Measurements from ENCODE around the gene KIAA0319L. TPM values are rescaled to one million over a fixed set of nuclear protein-coding genes. Genes with fewer than 3 reads are reported as not detected.

The KIAA0319L gene
- total RNA-seq, 2 donors from 2014 or later, result 62.5 to 95.0 TPM

DNA sequence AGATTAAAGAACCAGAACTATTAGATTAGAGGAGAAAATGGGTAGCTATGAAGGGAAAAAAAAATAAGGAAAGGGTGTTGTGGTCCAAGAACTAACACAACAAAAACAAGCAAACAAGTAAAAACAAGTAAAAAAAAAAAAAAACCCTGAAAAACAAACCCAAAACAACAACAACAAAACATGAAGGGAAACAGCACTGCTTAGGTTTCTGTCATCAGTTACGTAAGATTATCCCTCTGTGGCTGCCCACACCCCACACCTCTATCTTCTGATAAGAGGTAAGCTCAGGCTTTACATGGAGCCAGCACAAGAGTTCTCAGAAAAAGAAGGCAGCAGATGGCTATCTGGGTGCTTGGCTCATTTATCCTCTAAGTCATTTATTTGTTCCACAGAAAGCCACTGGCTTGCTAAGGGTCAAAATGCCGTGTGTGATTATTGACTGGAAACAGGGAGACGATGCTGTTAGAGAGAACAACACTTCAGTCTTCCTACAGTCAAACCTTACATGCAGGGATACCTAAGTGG lies 57.5 kb downstream of the KIAA0319L start:
- Histone ChIP-seq H3K27me3 (no peaks in the 10 kb centered on the region), H3K27ac (no peak overlapping the region), H3K9me3 (no peaks in the 10 kb centered on the region), H3K4me3 (no peak overlapping the region), H3K36me3 (no peaks in the 10 kb centered on the region), H3K4me1 (peaks cover 0 to 20% of the 10 kb centered on the region in 2 donors)
- TF ChIP-seq, protein P1, sequence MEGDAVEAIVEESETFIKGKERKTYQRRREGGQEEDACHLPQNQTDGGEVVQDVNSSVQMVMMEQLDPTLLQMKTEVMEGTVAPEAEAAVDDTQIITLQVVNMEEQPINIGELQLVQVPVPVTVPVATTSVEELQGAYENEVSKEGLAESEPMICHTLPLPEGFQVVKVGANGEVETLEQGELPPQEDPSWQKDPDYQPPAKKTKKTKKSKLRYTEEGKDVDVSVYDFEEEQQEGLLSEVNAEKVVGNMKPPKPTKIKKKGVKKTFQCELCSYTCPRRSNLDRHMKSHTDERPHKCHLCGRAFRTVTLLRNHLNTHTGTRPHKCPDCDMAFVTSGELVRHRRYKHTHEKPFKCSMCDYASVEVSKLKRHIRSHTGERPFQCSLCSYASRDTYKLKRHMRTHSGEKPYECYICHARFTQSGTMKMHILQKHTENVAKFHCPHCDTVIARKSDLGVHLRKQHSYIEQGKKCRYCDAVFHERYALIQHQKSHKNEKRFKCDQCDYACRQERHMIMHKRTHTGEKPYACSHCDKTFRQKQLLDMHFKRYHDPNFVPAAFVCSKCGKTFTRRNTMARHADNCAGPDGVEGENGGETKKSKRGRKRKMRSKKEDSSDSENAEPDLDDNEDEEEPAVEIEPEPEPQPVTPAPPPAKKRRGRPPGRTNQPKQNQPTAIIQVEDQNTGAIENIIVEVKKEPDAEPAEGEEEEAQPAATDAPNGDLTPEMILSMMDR (IDR thresholded peaks at IDR 0.05), result no peak
- DNase-seq (ENCODE audit: low spot score), result no peak

DNA sequence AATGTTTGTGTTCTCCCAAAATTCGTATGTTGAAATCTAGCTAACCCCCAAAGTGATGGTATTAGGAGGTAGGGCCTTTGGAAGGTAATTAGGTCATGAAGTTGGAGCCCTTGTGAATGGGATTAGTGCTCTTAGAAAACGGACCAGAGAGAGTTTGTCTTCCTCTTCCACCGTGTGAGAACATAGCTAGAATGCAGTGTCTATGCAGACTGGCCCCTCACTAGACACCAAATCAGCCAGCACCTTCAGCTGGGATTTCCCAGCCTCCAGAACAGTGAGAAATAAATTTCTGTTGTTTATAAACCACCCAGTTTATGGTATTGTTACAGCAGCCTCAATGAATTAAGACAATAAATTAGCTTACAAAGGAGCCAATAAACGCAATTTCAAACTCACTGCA lies 58.0 kb downstream of the KIAA0319L start:
- no peak for DNase-seq (ENCODE audit: low spot score)
- H3K36me3 ChIP-seq, result no peaks in the 10 kb centered on the region
- H3K4me1 ChIP-seq, result peaks cover 0 to 20% of the 10 kb centered on the region in 2 donors
- no peak overlapping the region for H3K4me3 ChIP-seq
- no peak overlapping the region for H3K27ac ChIP-seq
- no peaks in the 10 kb centered on the region for H3K9me3 ChIP-seq
- TF ChIP-seq, protein P1 (IDR thresholded peaks at IDR 0.05), result no peak
- H3K27me3 ChIP-seq, result no peaks in the 10 kb centered on the region

DNA sequence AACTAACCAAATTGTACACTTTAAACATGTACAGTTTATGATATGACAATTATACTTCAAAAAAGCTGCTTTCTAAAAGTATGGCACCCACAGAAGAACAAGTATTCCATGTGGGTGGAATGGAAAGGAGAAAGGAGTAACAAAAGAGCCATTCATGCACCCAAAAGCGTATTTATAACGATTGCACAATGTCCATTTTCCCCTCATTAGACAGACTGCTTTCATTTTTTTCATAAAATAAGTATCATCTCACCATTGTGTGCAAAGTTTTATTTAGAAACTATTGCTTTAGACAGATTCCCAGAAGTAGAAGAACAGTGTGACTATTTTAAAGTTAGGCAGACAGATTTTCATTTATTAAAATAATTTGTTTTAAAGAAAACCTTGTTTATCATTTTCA lies 59.6 kb downstream of the KIAA0319L start:
- no peak for DNase-seq (ENCODE audit: low spot score)
- H3K4me1 ChIP-seq, result peaks cover 0 to 20% of the 10 kb centered on the region in 2 donors
- H3K27me3 ChIP-seq, result no peaks in the 10 kb centered on the region
- no peak overlapping the region for H3K27ac ChIP-seq
- no peaks in the 10 kb centered on the region for H3K9me3 ChIP-seq
- H3K4me3 ChIP-seq, result no peak overlapping the region
- no peaks in the 10 kb centered on the region for H3K36me3 ChIP-seq
- TF ChIP-seq, protein P1 (IDR thresholded peaks at IDR 0.05), result no peak

DNA sequence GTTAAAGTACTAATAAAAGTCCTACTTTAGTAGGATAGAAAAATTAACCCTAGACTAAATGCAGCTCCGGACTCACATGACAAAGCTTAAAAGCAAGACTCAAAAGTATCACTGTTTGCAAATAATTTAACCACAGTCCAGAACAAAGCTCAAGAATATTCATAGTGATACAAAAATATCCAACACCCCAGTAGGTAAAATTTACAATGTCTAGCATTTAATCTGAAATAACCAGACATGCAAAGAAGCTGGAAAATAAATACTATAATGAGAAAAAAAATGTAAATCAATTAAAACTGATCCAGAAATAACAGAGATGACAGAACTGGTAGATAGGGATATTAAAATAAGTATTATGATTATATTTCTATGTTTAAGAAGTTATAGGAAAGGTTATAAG lies 67.0 kb downstream of the KIAA0319L start:
- Histone ChIP-seq H3K27ac (no peak overlapping the region), H3K9me3 (no peaks in the 10 kb centered on the region), H3K4me3 (no peak overlapping the region), H3K27me3 (no peaks in the 10 kb centered on the region), H3K36me3 (no peaks in the 10 kb centered on the region), H3K4me1 (peaks cover 0 to 19% of the 10 kb centered on the region in 2 donors)
- TF ChIP-seq, protein P1 (IDR thresholded peaks at IDR 0.05), result no peak
- DNase-seq (ENCODE audit: low spot score), result no peak

DNA sequence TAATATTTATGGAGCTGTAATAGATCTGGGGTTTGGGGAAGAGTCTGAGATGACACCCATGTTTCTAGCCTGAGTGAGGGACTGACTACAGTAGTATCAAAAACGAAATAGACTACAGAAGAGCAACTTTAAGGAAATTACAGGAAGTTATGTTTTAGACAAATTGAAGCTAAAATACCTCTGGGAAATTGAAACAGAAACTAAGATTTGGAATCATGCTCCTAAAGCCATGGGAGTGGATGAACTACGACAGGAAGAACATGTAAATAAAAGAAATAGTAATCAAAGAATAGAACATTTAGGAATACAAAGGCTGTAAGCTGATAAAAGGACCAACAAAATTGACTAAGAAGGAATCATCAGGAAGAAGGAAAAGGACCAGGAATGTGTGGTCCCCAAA lies 68.9 kb downstream of the KIAA0319L start:
- DNase-seq (ENCODE audit: low spot score), result no peak
- H3K4me1 ChIP-seq, result peaks cover 0 to 19% of the 10 kb centered on the region in 2 donors
- TF ChIP-seq, protein P1 (IDR thresholded peaks at IDR 0.05), result no peak
- H3K27me3 ChIP-seq, result no peaks in the 10 kb centered on the region
- no peaks in the 10 kb centered on the region for H3K9me3 ChIP-seq
- H3K4me3 ChIP-seq, result no peak overlapping the region
- no peaks in the 10 kb centered on the region for H3K36me3 ChIP-seq
- H3K27ac ChIP-seq, result no peak overlapping the region

DNA sequence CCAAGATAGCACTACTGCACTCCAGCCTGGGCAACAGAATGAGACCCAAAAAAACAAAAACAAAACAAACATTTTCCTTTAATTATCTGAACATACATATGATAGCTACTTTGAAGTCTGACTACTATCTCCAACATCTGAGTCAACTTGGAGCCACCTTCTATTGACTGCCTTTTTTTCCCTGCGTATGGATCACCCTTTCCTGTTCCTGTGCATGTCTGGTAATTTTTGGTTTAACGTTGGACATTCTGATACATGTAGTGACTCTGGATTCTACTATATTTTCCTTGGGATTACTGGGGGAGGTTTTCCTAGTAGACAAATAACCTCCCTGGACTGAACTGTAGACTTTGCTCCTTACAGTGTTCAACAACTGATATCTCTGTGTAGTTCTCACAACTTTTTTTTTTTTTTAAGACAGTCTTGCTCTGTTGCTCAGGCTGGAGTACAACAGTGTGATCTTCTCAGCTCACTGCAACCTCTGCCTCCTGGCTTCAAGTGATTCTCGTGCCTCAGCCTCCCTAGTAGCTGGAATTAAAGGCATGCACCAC lies 70.3 kb downstream of the KIAA0319L start:
- no peaks in the 10 kb centered on the region for H3K27me3 ChIP-seq
- DNase-seq (ENCODE audit: low spot score), result no peak
- no peaks in the 10 kb centered on the region for H3K36me3 ChIP-seq
- H3K4me1 ChIP-seq, result peaks cover 0 to 19% of the 10 kb centered on the region in 2 donors
- H3K27ac ChIP-seq, result no peak overlapping the region
- no peaks in the 10 kb centered on the region for H3K9me3 ChIP-seq
- TF ChIP-seq, protein P1 (IDR thresholded peaks at IDR 0.05), result no peak
- no peak overlapping the region for H3K4me3 ChIP-seq
